CD4-positive, alpha-beta T cell treated with Interleukin-6 for 4 hours (primary cell): ENCODE results near the gene UBE2QL1.

ENCODE experiments used
- DNase-seq: peaks from one replicate; pipeline ENCODE4 v3.0.0-alpha.2; 2020; ENCODE audit warnings: mixed read lengths

UBE2QL1 gene

GRCh38 chr5:6430418-6431028 lies 18.1 kb upstream of the UBE2QL1 start:
- DNase-seq = no peak

GRCh38 chr5:6431214-6432195 lies 17.2 kb upstream of the UBE2QL1 start:
- DNase-seq = no peak

- no peak for DNase-seq
Observed at GRCh38 chr5:6432206-6432605, 16.5 kb upstream of the UBE2QL1 start.

- no peak for DNase-seq
Observed at GRCh38 chr5:6434731-6435130, 13.9 kb upstream of the UBE2QL1 start.

GRCh38 chr5:6435356-6435755 lies 13.3 kb upstream of the UBE2QL1 start:
- no peak for DNase-seq

- DNase-seq = no peak
Observed at GRCh38 chr5:6436715-6437331, 11.8 kb upstream of the UBE2QL1 start.

- no peak for DNase-seq
Observed at GRCh38 chr5:6439588-6440550, 8.8 kb upstream of the UBE2QL1 start.

GRCh38 chr5:6442333-6442732 lies 6.3 kb upstream of the UBE2QL1 start:
- no peak for DNase-seq

GRCh38 chr5:6443326-6443725 lies 5.3 kb upstream of the UBE2QL1 start:
- no peak for DNase-seq

- no peak for DNase-seq
Observed at GRCh38 chr5:6446042-6446441, 2.6 kb upstream of the UBE2QL1 start.

GRCh38 chr5:6446626-6447309 lies 1.9 kb upstream of the UBE2QL1 start:
- no peak for DNase-seq

- no peak for DNase-seq
Observed at GRCh38 chr5:6447384-6448140, 1.1 kb upstream of the UBE2QL1 start.

GRCh38 chr5:6448141-6448491 lies 543 bp upstream of the UBE2QL1 start:
- DNase-seq = no peak

- DNase-seq = no peak
Observed at GRCh38 chr5:6449465-6450158, 953 bp downstream of the UBE2QL1 start.

GRCh38 chr5:6450319-6450833 lies 1.7 kb downstream of the UBE2QL1 start:
- DNase-seq = no peak

- DNase-seq = no peak
Observed at GRCh38 chr5:6452622-6453504, 4.2 kb downstream of the UBE2QL1 start.

- DNase-seq = no peak
Observed at GRCh38 chr5:6453937-6454560, 5.4 kb downstream of the UBE2QL1 start.

GRCh38 chr5:6454628-6455053 lies 6.0 kb downstream of the UBE2QL1 start:
- DNase-seq = no peak
